Measurements from ENCODE around the gene MSL2.

DNA sequence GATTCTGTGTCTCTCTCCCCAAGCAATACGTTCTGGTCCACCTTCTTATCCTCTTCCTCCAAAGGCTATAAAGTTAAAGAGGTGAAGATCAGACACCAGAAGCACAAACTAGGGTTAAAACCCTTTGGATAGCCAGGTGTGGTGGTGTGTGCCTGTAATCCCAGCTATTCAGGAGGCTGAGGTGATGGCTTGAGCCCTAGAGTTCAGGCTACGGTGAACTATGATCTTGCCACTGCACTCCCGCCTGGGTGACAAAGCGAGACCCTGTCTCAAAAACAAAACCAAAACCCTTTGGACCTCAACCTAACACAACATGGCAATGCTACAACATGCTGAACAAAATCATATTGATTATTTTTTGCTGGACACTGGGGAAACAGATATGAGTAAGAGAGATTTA is 43.2 kb downstream of the MSL2 start:
- TF ChIP-seq POLR2AphosphoS5 (IDR thresholded peaks at IDR 0.05; ENCODE audit: borderline replicate concordance, low read depth, low read length), result no peak
- no peak for TF ChIP-seq EZH2 (IDR thresholded peaks at IDR 0.05)
